HCT116 (cell line): ENCODE data around the gene RELCH. TPM values are rescaled to one million over a fixed set of nuclear protein-coding genes. Genes with fewer than 3 reads are reported as not detected.

Experiments used
- ATAC-seq: fragments of 200-7000 bp; cut with Tn5 transposase; 2 replicates; pipeline ENCODE4 v1.9.1; 2020; ENCODE audit warnings: mild to moderate bottlenecking, moderate library complexity
- BruUV-seq: library from RNA; stranded (reverse); fragments of 400-500 nt; replicated peaks from 2 replicates; lab custom pipeline; 2021; lab: Mats Ljungman, UMichigan
- CTCF ChIA-PET: fragments of 300-600 bp; sonication (Branson Sonifier 250); formaldehyde crosslinking; loops from one replicate; lab custom pipeline; 2021; ENCODE audit warnings: antibody characterized with exemption; lab: Charles Lee
- POLR2A ChIA-PET: fragments of 300-600, 350-600 bp; sonication (Branson Sonifier 250); formaldehyde crosslinking; loops from one replicate; lab custom pipeline; 2021; ENCODE audit warnings: antibody characterized with exemption; lab: Charles Lee
- RAD21 ChIA-PET, 2 experiments: fragments of 300-600 bp; sonication (Branson Sonifier 250); formaldehyde crosslinking; loops; one replicate each; lab custom pipeline; 2023; ENCODE audit warnings: low total read pairs in 2 of 2; ENCODE audit not compliant: uncharacterized antibody in 2 of 2, unreplicated experiment in 2 of 2, low non-redundant PET in 1 of 2; lab: Charles Lee
- DNase-seq: peaks from one replicate; pipeline ENCODE4 v3.0.0-alpha.2; 2010; ENCODE audit warnings: low read depth, low spot score
- H2AFZ ChIP-seq: fragments of 200-600 bp; shearing (Covaris generic), sonication (generic); 2 replicates; pipeline ENCODE4 v1.6.1; 2017; ENCODE audit warnings: low read depth, mixed run types, mixed read lengths, antibody characterized with exemption, low read length; ENCODE audit not compliant: poor library complexity, severe bottlenecking
- H3K27ac ChIP-seq: 2 replicates; pipeline ENCODE4 v1.5.1; 2012; ENCODE audit warnings: low read depth, low read length
- H3K27me3 ChIP-seq: fragments of 200-600 bp; sonication (generic); 2 replicates; pipeline ENCODE4 v1.6.1; 2016; ENCODE audit warnings: mixed run types, low read length, mixed read lengths; ENCODE audit not compliant: insufficient read depth
- H3K36me3 ChIP-seq, 2 experiments: fragments of 200-500 bp in 1 of 2; fragments of 200-600 bp in 1 of 2; sonication (Bioruptor generic) in 1 of 2; sonication (generic) in 1 of 2; 2 replicates each; pipeline versions ENCODE4 v1.5.1 to v1.6.1; 2014 to 2016; ENCODE audit warnings: low read length in 2 of 2, inconsistent platforms in 1 of 2, mixed read lengths in 1 of 2, mixed run types in 1 of 2; ENCODE audit not compliant: insufficient read depth in 2 of 2, control insufficient read depth in 1 of 2
- H3K4me1 ChIP-seq, 2 experiments: fragments of 200-600 bp in 1 of 2; sonication (generic) in 1 of 2; 2 replicates each; pipeline versions ENCODE4 v1.5.1 to v1.6.1; 2012 to 2017; ENCODE audit warnings: low read length in 2 of 2, inconsistent platforms in 1 of 2, mild to moderate bottlenecking in 1 of 2, mixed read lengths in 1 of 2, mixed run types in 1 of 2, moderate library complexity in 1 of 2; ENCODE audit not compliant: insufficient read depth in 2 of 2, control insufficient read depth in 1 of 2
- H3K4me2 ChIP-seq: fragments of 200-600 bp; sonication (generic); 2 replicates; pipeline ENCODE4 v1.6.1; 2017; ENCODE audit warnings: mixed run types, low read length, mixed read lengths
- H3K4me3 ChIP-seq, 2 experiments: fragments of 200-600 bp in 1 of 2; sonication (generic) in 1 of 2; replicated peaks in 1 of 2; 2 replicates each; pipeline ENCODE4 v1.5.1; 2011 to 2016; ENCODE audit warnings: low read length in 2 of 2, control low read depth in 1 of 2, low read depth in 1 of 2, mild to moderate bottlenecking in 1 of 2, mixed read lengths in 1 of 2, mixed run types in 1 of 2
- H3K79me2 ChIP-seq: fragments of 200-600 bp; sonication (generic); 2 replicates; pipeline ENCODE4 v1.6.1; 2017; ENCODE audit warnings: mild to moderate bottlenecking, mixed run types, low read length, moderate library complexity, mixed read lengths; ENCODE audit not compliant: insufficient read depth
- H3K9ac ChIP-seq: fragments of 200-600 bp; sonication (generic); 2 replicates; pipeline ENCODE4 v1.6.1; 2016; ENCODE audit warnings: low read length, mixed read lengths
- H3K9me2 ChIP-seq: fragments of 200-600 bp; sonication (generic), shearing (Covaris generic); 2 replicates; pipeline ENCODE4 v1.6.1; 2017; ENCODE audit warnings: mixed run types, mild to moderate bottlenecking, moderate library complexity; ENCODE audit not compliant: insufficient read depth
- H3K9me3 ChIP-seq, 2 experiments: fragments of 200-500 bp in 1 of 2; fragments of 200-600 bp in 1 of 2; sonication (Bioruptor generic) in 1 of 2; sonication (generic) in 1 of 2; 2 replicates each; pipeline ENCODE4 v1.6.1; 2014 to 2017; ENCODE audit warnings: low read length in 2 of 2, mixed read lengths in 2 of 2, inconsistent platforms in 1 of 2, low read depth in 1 of 2, mild to moderate bottlenecking in 1 of 2, mixed run types in 1 of 2, moderate library complexity in 1 of 2; ENCODE audit not compliant: control insufficient read depth in 1 of 2, insufficient read depth in 1 of 2
- H4K20me1 ChIP-seq: fragments of 200-600 bp; sonication (generic), shearing (Covaris generic); 2 replicates; pipeline ENCODE4 v1.6.1; 2017; ENCODE audit warnings: mixed run types, mild to moderate bottlenecking, moderate library complexity; ENCODE audit not compliant: insufficient read depth
- CBX3 ChIP-seq: IDR thresholded peaks from 2 replicates; pipeline ENCODE4 v1.6.1; 2012; ENCODE audit warnings: low read depth
- CTCF ChIP-seq, 3 experiments: fragments of 200-600 bp in 1 of 3; sonication (generic) in 1 of 3; IDR thresholded peaks in 2 of 3; conservative IDR thresholded peaks in 1 of 3; 2 replicates each; pipeline ENCODE4 v1.5.1; 2012 to 2017; ENCODE audit warnings: low read depth in 2 of 3, low read length in 2 of 3, antibody characterized with exemption in 1 of 3, borderline replicate concordance in 1 of 3, control low read depth in 1 of 3, mild to moderate bottlenecking in 1 of 3, mixed read lengths in 1 of 3, mixed run types in 1 of 3, moderate library complexity in 1 of 3; ENCODE audit not compliant: insufficient read depth in 1 of 3
- POLR2AphosphoS5 ChIP-seq: IDR thresholded peaks from 2 replicates; pipeline ENCODE4 v1.6.1; 2011; ENCODE audit warnings: mild to moderate bottlenecking, low read depth, low read length, moderate library complexity
- SIN3A ChIP-seq: IDR thresholded peaks from 2 replicates; pipeline ENCODE4 v1.6.1; 2012; ENCODE audit warnings: low read depth
- TCF7L2 ChIP-seq: IDR thresholded peaks from 2 replicates; pipeline ENCODE4 v1.7.0; 2011; ENCODE audit warnings: borderline replicate concordance, inconsistent platforms; ENCODE audit not compliant: insufficient read depth, insufficient read length; ENCODE audit errors: extremely low read depth
- YY1 ChIP-seq: IDR thresholded peaks from 2 replicates; pipeline ENCODE4 v1.6.1; 2011; ENCODE audit warnings: low read length, low read depth, moderate library complexity, mild to moderate bottlenecking; ENCODE audit not compliant: insufficient replicate concordance; ENCODE audit errors: extremely low read depth
- intact Hi-C: fragments of 100-400 bp; cut with micrococcal nuclease; formaldehyde crosslinking; loops from 2 replicates; pipeline ENCODE4 v1.10.0; 2022
- total RNA-seq: library from RNA; stranded (reverse); gene quantifications from one replicate; pipeline ENCODE4 v1.2.1, GENCODE V29; 2021; ENCODE audit not compliant: unreplicated experiment

RELCH gene
- total RNA-seq, 1 experiment from 2014 or later, result 17.4 TPM

GRCh38 chr18:62312851-62313250, 125.8 kb downstream of the RELCH start:
- CTCF ChIA-PET, result no interaction called here

GRCh38 chr18:62318228-62319180, 131.4 kb downstream of the RELCH start:
- H3K9me3 ChIP-seq, result no peaks in the 10 kb centered on the region
- no peak overlapping the region for H3K4me2 ChIP-seq
- no peak overlapping the region for H3K9ac ChIP-seq
- no TSS peak for BruUV-seq
- H3K4me1 ChIP-seq, result no peaks in the 10 kb centered on the region
- no peak overlapping the region for H3K27ac ChIP-seq
- TF ChIP-seq TCF7L2, result no peak
- TF ChIP-seq CTCF (IDR thresholded peaks at IDR 0.05 in 2 of 3, conservative IDR thresholded peaks at IDR 0.05 in 1 of 3; ENCODE audit: borderline replicate concordance in 1 of 3, insufficient read depth in 1 of 3, low read depth in 2 of 3, low read length in 2 of 3), result no peak
- TF ChIP-seq POLR2AphosphoS5, result no peak
- no peak for TF ChIP-seq SIN3A
- H2AFZ ChIP-seq, result no peak overlapping the region
- POLR2A ChIA-PET, result no interaction called here
- intact Hi-C loops, result no loop called here
- DNase-seq, result no peak
- H3K27me3 ChIP-seq, result peaks cover 5% of the 10 kb centered on the region; the same call in 1 of the 2 replicates
- H3K36me3 ChIP-seq, result no peaks in the 10 kb centered on the region
- RAD21 ChIA-PET, result no interaction called here
- H4K20me1 ChIP-seq, result no peaks in the 10 kb centered on the region
- H3K9me2 ChIP-seq, result no peaks in the 10 kb centered on the region
- no peaks in the 10 kb centered on the region for H3K79me2 ChIP-seq
- ATAC-seq, result no peak
- CTCF ChIA-PET, result no interaction called here
- H3K4me3 ChIP-seq, result no peak overlapping the region

More at GRCh38 chr18:62312851-62313250, 125.8 kb downstream of the RELCH start:
- no TSS peak for BruUV-seq
- no peak overlapping the region for H3K9ac ChIP-seq
- H3K9me2 ChIP-seq, result no peaks in the 10 kb centered on the region
- H3K36me3 ChIP-seq, result no peaks in the 10 kb centered on the region; a peak in 1 of 4 replicates
- H2AFZ ChIP-seq, result no peak overlapping the region
- H3K27me3 ChIP-seq, result no peaks in the 10 kb centered on the region
- H3K27ac ChIP-seq, result no peak overlapping the region
- RAD21 ChIA-PET, result no interaction called here
- DNase-seq, result no peak
- no peaks in the 10 kb centered on the region for H3K9me3 ChIP-seq
- no peaks in the 10 kb centered on the region for H3K79me2 ChIP-seq
- intact Hi-C loops, result no loop called here
- TF ChIP-seq CBX3 (no peak), YY1 (no peak)
- TF ChIP-seq, all 23 proteins: peak for 0
- no peak for ATAC-seq
- Histone ChIP-seq H3K4me3 (no peak overlapping the region), H4K20me1 (no peaks in the 10 kb centered on the region), H3K4me1 (peaks cover 0 to 6% of the 10 kb centered on the region in 2 experiments; a peak in 2 of 4 replicates), H3K4me2 (no peak overlapping the region)
- POLR2A ChIA-PET, result no interaction called here
